Upper lobe of left lung (tissue), 4 donors: Measurements from ENCODE around the gene ICAM1.

Source experiments
- CTCF ChIP-seq, 6 experiments: fragments of 450-650 bp in 4 of 6; fragments of 200-600 bp in 2 of 6; sonication (generic) in 2 of 6; IDR thresholded peaks; one replicate each; pipeline ENCODE4 v1.5.1; 2016 to 2019; ENCODE audit warnings: antibody characterized with exemption in 6 of 6
- EP300 ChIP-seq, 4 donors: sonication (generic); formaldehyde crosslinking; IDR thresholded peaks; one replicate each; pipeline ENCODE4 v1.5.1; 2017; ENCODE audit warnings: antibody characterized with exemption in 4 of 4, control low read depth in 2 of 4
- POLR2A ChIP-seq, 4 donors: fragments of 450-650 bp; IDR thresholded peaks; one replicate each; pipeline ENCODE4 v1.5.1; 2016 to 2017; ENCODE audit warnings: antibody characterized with exemption in 4 of 4, mild to moderate bottlenecking in 2 of 4
- POLR2AphosphoS5 ChIP-seq, 2 donors: sonication (generic); formaldehyde crosslinking; IDR thresholded peaks; one replicate each; pipeline ENCODE4 v1.5.1; 2017; ENCODE audit warnings: antibody characterized with exemption in 2 of 2

- TF ChIP-seq CTCF (IDR thresholded peaks at IDR 0.05) (no peak), EP300 (IDR thresholded peaks at IDR 0.05) (no peak), POLR2A (IDR thresholded peaks at IDR 0.05) (no peak), POLR2AphosphoS5 (IDR thresholded peaks at IDR 0.05) (no peak)
Observed at GRCh38 chr19:10231612-10232228, 39.2 kb upstream of the ICAM1 start.
